HG02870 (cell line): ENCODE measurements around the gene ABCC3.

Source experiments
- ATAC-seq: cut with Tn5 transposase; IDR thresholded peaks from one replicate; pipeline ENCODE4 v1.9.1; 2021; ENCODE audit warnings: mild to moderate bottlenecking, moderate library complexity; ENCODE audit not compliant: unreplicated experiment

Gene ABCC3, protein sequence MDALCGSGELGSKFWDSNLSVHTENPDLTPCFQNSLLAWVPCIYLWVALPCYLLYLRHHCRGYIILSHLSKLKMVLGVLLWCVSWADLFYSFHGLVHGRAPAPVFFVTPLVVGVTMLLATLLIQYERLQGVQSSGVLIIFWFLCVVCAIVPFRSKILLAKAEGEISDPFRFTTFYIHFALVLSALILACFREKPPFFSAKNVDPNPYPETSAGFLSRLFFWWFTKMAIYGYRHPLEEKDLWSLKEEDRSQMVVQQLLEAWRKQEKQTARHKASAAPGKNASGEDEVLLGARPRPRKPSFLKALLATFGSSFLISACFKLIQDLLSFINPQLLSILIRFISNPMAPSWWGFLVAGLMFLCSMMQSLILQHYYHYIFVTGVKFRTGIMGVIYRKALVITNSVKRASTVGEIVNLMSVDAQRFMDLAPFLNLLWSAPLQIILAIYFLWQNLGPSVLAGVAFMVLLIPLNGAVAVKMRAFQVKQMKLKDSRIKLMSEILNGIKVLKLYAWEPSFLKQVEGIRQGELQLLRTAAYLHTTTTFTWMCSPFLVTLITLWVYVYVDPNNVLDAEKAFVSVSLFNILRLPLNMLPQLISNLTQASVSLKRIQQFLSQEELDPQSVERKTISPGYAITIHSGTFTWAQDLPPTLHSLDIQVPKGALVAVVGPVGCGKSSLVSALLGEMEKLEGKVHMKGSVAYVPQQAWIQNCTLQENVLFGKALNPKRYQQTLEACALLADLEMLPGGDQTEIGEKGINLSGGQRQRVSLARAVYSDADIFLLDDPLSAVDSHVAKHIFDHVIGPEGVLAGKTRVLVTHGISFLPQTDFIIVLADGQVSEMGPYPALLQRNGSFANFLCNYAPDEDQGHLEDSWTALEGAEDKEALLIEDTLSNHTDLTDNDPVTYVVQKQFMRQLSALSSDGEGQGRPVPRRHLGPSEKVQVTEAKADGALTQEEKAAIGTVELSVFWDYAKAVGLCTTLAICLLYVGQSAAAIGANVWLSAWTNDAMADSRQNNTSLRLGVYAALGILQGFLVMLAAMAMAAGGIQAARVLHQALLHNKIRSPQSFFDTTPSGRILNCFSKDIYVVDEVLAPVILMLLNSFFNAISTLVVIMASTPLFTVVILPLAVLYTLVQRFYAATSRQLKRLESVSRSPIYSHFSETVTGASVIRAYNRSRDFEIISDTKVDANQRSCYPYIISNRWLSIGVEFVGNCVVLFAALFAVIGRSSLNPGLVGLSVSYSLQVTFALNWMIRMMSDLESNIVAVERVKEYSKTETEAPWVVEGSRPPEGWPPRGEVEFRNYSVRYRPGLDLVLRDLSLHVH (N-terminal part only)

DNA sequence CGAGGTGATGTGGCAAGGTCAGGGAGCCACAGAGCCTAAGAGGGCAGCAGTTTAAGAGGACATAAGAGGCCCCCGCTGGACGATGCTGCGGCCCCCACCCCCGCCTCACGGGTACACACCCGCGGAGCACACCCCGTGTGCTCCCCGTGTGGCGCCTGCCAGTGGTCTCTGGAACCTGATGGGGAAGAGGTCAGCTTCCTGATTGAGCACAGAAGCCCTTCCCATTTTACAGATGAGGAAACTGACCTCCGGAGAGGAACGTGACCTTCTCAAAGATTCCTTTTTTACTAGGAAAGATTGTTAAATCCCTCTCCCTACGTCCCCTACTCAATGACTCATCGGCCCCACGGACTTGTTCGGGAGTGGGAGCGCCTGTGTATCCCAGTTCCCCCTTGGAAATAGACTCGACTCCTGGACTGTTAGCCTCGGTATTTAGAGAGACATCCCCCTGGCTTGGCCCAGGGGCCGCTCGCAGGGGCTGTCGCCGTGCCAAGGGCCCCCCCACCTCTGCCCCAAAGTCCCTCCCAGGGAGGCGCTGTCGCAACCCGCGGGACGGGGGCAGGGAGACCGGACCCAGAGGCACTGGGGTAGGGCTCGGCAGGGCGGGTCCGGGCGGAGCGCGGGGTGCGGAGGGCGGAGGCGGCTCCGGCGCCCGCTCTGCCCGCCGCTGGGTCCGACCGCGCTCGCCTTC is at the start of gene ABCC3:
TSS of gene ABCC3 (plus strand) at position 658 of the 691 bp plus-strand sequence. CDS start 56 bp downstream, outside the sequence.
- ATAC-seq = no peak

DNA sequence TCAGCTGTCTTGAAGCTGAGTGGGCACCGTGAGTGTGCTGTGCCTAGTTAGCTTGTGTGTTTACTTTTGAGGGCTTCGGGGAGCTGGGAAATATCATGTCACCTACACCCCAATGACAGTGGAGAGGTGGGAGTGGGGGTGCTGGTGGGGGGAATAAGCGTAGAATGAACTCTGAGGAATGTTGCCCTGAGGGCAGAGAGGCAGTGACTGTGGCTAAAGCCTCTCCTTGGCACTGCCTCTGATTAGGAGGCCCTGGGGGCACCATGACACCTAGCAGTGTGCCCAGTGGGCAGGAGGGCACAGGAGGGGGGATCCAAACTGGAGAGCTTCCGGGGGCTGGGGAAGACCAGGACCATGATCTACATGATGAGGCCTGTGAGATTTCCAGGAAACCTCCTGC is 49.3 kb upstream of the ABCC3 start:
- ATAC-seq = no peak

DNA sequence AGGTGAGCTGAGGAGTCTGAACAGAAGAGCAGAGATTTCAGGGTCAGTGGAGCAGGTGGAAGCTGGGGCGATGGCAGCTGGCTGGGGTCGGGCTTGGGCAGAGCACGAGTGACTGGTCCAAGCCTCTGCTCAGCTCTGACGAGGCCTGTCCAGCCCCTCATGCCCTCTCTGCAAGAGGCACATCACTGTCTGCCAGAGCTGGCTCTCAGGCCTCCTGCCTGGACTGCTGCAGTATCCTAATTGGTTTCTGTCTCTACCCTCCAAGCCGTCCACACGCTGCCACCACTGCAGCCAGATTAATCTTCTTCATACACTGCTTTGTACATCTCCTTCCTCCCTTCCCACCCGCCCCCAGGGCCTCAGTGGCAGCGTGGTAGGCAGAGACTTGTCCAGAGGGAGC is 48.8 kb upstream of the ABCC3 start:
- ATAC-seq = no peak

DNA sequence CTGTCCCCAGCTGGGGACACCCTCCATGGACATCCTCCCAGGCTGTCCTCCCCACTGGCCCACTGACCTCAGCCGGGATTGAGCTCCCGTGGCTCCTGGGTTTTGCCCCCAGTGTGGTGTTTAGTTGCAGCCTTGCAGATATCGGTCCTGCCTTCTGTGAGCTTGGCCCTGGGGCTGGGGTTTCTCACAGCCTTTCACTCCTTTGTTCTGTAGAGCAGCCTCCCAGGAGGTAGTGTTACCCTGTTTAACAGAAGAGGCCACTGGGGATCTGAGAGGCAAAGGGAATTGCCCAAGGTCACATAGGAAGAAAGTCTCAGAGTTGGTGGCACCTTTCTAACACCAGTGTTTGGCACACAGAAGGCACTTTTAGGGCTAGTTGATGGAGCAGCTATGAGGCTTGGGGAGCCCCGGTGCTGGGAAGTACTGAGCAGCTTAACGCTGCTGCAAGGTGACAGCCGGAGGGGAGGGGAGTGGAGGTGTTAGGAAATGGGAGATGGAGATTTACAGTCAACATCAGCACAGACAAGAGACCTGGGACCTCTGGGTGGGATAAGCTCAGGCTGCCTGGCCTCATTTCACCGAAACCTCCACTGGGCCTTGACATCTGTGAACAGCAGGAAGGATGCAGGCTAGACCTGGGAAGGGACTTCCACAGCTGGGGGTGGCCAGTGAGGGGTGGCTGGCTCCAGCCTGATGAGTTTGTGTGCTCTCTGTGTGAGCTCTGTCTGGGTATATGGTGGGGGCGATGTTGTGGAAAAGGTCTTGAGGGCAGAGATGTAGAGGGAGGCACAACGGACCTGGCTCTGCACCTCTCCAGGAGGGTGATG is 48.0 kb upstream of the ABCC3 start:
- ATAC-seq = no peak

DNA sequence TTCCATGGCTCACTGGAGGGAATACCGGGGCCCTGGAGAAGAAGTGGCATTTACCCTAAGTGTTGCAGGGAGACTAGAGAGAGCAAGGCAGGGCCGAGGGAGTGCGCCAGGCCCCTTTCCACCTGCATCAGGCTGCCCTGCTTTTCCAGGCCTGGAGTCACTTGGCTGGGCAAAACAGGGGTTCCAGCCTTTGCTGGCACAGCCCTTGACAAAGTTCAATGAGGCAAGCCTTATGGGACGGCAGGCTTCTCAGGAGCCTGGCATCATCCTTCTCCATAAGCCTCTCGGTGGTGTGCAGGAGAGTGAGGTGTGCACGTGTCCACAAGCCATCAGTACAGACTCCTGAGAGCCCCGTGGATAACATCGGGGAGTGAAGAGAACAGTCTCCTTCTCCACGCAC is 47.1 kb upstream of the ABCC3 start:
- no peak for ATAC-seq

DNA sequence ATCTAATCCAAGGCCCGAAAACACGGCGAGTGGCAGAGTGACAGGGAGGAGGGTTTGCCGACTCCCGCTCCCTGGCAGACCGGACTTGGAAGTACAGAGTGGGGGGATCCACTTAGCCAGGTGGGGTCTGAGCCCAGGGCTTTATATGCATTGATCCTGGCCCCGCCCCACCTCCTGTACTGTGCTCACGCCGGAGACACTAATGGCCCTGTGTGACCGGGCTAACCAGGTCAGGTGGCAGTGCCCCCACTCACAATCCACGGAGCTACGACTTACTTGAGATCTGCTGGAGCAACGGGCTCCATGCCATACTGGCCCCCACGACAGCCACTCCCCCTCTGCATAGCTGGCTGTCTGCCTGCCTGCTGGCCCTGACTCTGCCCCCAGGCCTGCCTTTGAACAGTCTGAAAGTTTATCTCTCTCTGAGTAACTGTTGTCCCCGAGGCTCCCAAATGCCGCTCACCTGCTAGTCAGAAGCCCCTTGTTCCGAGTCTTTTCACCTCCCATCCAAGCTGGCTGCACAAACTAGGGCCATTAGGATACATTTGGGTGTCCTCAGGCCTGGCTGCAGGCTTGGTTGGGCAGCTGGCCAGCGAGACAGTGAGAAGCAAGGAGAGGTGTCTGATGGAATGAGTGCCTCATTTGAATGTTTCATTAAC is 46.2 kb upstream of the ABCC3 start:
- ATAC-seq = no peak

DNA sequence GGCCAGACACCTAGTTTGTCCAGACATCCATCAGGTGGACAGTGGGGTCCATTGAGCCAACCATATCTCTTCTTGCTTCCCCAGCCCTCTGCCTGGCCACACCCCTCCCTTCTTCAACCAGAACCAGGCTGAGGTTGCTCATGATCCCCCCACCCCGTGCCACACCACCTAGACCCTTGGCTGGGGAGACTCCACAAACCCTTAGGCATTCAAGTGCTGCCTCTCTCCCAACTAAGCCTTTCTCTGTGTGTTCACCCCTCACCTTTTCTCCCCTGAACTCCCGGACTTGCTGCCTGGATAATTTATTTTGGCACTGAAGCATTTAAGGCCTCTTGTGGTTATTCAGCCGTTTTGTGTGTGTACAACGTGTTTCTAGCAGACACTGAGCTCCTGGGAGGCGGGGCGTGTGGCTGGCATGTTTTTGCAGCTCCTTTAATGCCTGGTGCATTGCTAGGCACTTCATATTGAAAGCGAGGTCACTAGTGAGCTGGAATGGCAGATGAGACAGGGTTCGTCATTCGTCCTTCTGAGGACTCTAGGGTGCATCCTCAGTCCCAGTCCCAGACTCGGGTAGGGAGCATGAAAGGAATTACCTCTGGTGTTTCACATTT is 45.5 kb upstream of the ABCC3 start:
- no peak for ATAC-seq

DNA sequence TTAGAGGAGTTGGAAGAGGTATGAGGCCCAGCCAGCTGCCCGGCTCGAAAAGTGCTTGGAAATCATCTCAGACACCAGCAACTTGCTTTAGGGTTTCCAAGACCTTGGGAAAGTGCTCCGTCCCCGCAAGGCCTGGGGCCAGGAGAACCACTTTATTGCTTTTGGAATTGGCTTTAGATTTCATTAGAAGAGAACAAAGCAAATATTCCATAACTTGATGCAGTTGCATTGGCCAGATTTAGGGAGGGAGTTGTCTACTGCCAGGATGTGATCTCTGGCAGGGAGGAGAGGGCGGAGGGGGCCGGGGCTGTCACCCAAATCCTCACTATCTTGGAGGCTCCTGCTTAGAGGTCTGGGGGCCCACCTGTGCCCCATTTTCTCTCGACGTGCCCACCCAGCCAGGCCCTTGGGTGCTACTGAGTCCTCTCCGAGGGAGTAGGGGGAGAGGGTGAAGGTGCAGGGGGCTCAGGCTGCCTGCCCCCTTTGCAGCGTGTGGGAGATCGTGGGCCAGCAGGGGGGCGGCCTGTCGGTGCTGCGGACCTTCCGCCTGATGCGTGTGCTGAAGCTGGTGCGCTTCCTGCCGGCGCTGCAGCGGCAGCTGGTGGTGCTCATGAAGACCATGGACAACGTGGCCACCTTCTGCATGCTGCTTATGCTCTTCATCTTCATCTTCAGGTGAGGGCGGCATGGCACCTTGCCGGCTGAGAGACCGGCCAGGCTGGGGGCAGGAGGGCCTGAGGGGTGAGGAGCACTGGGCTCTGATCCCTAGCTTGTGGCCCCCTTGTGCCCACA is 43.5 kb upstream of the ABCC3 start:
- no peak for ATAC-seq

DNA sequence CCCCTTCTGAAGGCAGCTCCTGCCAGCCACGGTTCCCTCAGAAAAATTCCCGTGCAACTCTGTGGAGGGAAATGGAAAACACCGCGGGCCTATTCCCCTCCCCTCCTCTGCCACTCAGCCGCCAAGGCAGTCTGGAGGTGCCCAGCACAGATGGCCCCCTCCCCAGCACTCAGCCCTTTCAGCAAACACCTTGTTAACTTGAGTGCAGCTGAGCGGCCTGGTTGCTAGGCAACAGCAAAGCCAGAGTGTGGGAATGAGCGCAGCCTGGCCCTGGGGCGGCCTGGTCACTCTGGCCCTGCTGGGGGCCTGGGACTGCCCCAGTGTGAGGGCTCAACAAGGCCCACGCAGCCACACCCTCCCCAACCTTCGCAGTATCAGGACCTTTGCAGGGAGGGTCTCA is 41.4 kb upstream of the ABCC3 start:
- no peak for ATAC-seq

DNA sequence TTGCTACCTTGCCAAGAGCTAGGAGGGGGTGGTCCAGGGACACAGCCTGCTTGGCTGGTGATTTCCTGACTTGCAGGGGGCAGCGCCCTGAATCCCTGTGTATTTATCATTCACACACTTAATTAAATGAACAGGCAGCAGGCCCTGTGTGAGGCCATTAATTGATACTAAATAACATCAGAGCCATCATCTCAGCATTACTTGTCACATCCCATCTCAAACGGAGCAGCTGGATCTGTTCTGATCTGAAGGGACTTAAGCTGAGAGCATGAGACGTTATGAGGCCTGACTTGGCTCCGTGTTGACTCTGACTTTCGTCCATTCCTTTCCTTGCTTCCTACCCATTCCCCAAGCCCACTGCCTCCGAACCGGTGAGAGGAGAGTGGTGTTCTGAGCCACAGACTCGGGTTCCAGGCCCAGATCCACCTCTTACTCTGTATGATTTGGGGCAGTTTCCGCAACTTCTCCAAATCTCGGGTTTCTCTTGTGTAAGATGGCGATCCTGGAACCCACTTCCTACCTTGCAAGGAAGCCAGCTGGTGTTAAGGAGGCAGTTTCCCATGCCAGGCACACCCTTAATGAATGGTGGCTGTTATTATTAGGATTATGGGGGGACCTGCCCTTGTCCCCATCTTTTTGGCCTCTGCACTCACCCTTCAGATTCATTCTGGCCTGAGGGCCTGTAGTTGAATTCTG is 40.4 kb upstream of the ABCC3 start:
- ATAC-seq = no peak

DNA sequence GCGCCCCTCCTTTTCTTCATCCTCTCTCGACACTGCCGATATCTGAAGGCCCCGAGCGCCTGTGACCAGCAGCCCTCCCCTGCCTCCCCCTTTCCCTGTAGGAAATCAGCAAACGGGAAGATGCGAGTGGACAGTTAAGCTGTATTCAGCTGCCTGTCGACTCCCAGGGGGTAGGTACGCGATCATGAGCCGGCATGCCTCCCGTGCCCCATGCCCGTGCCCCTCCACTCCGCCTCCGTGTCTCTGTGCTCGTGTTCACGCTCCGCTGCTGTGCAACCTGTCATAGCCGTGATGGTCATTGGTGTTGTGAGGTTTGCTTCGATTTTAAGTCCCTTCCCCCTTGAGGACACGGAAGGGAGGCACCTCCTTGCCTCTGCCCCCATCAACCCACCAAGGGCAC is 39.8 kb upstream of the ABCC3 start:
- ATAC-seq = no peak

DNA sequence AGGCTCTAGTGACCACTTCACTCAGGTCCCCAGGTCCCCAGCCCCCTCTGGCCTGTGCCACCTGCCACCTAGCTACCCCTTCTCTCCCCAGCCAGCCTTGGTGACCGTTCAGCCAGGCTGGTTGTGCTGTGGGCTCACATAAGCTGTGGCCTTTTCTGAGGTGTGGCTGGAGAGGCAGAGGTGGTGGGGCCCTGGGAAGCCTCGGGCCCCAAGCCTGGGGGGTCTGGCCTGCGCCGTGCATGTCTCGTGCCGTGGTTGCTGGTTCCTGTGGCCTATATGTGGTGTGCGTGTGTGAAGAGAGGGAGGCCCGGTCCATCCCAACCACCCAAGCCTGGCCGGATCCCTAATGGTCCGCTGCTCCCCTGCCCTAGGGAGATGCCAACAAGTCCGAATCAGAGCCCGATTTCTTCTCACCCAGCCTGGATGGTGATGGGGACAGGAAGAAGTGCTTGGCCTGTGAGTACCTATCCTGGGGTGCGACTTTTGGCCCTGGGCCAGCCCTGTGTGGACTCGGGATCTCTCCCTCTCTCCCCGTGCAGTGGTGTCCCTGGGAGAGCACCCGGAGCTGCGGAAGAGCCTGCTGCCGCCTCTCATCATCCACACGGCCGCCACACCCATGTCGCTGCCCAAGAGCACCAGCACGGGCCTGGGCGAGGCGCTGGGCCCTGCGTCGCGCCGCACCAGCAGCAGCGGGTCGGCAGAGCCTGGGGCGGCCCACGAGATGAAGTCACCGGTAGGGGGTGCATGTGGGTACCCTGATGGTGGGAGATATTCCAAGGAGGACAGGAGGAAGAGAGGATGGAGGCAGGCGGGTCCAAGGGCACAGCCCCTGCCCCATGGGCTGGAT is 38.3 kb upstream of the ABCC3 start:
- no peak for ATAC-seq

DNA sequence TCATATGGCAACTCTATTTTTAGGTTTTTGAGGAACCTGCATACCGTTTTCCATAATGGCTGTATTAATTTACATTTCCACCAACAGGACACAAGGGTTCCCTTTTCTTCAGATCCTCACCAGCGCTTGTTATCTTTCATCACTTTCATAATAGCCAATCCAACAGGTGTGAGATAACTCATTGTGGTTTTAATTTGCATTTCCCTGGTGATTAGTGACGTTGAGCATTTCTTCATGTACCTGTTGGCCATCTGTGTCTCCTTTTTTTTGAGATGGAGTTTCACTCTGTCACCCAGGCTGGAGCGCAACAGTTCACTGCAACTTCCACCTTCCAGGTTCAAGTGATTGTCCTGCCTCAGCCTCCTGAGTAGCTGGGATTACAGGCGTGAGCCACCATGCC is 36.2 kb upstream of the ABCC3 start:
- ATAC-seq = no peak

DNA sequence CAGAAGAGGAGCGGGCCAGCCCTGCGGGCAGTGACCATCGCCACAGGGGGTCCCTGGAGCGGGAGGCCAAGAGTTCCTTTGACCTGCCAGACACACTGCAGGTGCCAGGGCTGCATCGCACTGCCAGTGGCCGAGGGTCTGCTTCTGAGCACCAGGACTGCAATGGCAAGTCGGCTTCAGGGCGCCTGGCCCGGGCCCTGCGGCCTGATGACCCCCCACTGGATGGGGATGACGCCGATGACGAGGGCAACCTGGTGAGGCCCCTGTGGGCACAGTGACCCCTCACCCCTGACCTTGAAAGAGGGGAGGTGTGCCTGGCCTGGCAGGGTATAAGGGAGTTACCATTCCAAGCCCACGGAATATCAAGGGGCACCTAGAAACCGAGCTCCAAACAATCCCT is 35.1 kb upstream of the ABCC3 start:
- ATAC-seq = no peak

DNA sequence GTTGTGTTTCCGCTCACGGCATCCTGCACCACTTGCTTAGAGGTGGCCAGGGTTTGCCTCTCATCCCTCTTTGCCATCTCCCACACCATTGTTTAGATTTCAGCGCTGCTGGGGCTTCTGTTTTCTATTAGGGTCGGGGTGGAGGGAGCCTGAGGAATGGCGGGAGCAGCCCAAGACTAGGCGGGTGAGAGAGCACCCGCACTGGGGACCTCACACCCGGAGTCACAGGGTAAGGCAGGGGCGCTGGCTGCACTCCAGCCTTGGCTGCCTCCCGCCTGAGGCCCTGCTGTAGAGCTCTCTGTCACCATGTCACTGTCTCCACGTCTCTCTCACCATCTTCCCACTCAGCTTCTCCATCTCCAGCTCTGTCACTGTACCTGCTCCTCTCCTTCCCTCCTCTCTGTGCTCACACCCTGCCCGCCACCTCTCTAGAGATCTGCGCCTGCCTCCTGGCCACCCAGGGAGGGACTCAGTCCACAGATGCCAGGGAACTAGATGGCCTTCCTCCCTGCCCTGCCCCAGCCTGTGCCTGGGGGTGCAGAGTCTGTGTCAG is 32.8 kb upstream of the ABCC3 start:
- ATAC-seq = no peak

DNA sequence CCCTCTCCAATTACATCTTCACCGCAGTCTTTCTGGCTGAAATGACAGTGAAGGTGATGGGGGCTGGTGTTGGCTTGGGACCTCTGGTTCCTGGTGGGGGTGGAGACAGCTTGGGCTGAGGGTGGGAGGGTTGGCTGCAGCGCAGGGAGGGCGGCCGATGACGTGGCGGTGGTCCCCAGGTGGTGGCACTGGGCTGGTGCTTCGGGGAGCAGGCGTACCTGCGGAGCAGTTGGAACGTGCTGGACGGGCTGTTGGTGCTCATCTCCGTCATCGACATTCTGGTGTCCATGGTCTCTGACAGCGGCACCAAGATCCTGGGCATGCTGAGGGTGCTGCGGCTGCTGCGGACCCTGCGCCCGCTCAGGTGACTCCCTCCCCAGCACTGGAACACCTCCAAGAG is 31.8 kb upstream of the ABCC3 start:
- no peak for ATAC-seq
